A549 (cell line): ENCODE data around the gene FIBCD1. TPM values are rescaled to one million over a fixed set of nuclear protein-coding genes. Genes with fewer than 3 reads are reported as not detected.

Experiments used
- ATAC-seq, 2 experiments: fragments of 200-7000 bp in 1 of 2; fragments of >200 bp in 1 of 2; cut with Nextera tagmentation in 1 of 2; cut with Tn5 transposase in 1 of 2; 3 replicates each; pipeline versions ENCODE4 v1.8.0 to v1.9.1; 2018 to 2020; ENCODE audit warnings: mild to moderate bottlenecking in 1 of 2, moderate library complexity in 1 of 2
- CTCF ChIA-PET: fragments of 300-600 bp; sonication (Branson Sonifier 250); formaldehyde crosslinking; extraction: SDS; loops from one replicate; lab custom pipeline; 2021; ENCODE audit warnings: antibody characterized with exemption, inconsistent platforms; lab: Yijun Ruan, JAX
- POLR2A ChIA-PET: fragments of 350-600 bp; formaldehyde crosslinking; extraction: SDS; loops from one replicate; lab custom pipeline; 2021; ENCODE audit warnings: antibody characterized with exemption, inconsistent platforms; lab: Yijun Ruan, JAX
- DNase-seq, 2 experiments: peaks; one replicate each; pipeline versions ENCODE4 v3.0.0 to v3.0.0-alpha.2; 2011 to 2016; ENCODE audit warnings: low read depth in 1 of 2, low spot score in 1 of 2
- FAIRE-seq: peaks from 2 replicates; lab custom pipeline; 2011; peaks lifted over from hg19 to GRCh38; lab: Jason Lieb, UNC
- H3K27ac ChIP-seq, 2 experiments: fragments of >200 bp; sonication (Bioruptor Twin); formaldehyde crosslinking; 3 replicates each; pipeline ENCODE4 v1.5.1; 2016 to 2017
- H3K4me1 ChIP-seq: fragments of >200 bp; sonication (Bioruptor Twin); formaldehyde crosslinking; 3 replicates; pipeline ENCODE4 v1.6.1; 2016
- H3K4me2 ChIP-seq: fragments of >200 bp; sonication (Bioruptor Twin); formaldehyde crosslinking; 3 replicates; pipeline ENCODE4 v1.6.1; 2016
- H3K4me3 ChIP-seq: fragments of >200 bp; sonication (Bioruptor Twin); formaldehyde crosslinking; 3 replicates; pipeline ENCODE4 v1.5.1; 2016
- H3K9me3 ChIP-seq: fragments of >200 bp; sonication (Bioruptor Twin); formaldehyde crosslinking; 3 replicates; pipeline ENCODE4 v1.6.1; 2016
- CBX2 ChIP-seq: fragments of 200-600 bp; sonication (generic); IDR thresholded peaks from 2 replicates; pipeline ENCODE4 v1.6.1; 2016; ENCODE audit warnings: low read depth, mild to moderate bottlenecking, borderline replicate concordance
- CBX8 ChIP-seq: fragments of 200-600 bp; sonication (generic); IDR thresholded peaks from 2 replicates; pipeline ENCODE4 v1.6.1; 2016
- CEBPB ChIP-seq, 2 experiments: fragments of >200 bp in 1 of 2; sonication (Bioruptor Twin) in 1 of 2; formaldehyde crosslinking in 1 of 2; IDR thresholded peaks; 2 replicates each; pipeline ENCODE4 v1.6.1; 2012 to 2016
- EHF ChIP-seq: fragments of 250-450 bp; sonication (Bioruptor Pico); IDR thresholded peaks from 2 replicates; pipeline ENCODE4 v1.5.0; 2020; ENCODE audit warnings: mild to moderate bottlenecking
- EP300 ChIP-seq, 2 experiments: fragments of >200 bp; sonication (Bioruptor Twin); formaldehyde crosslinking; IDR thresholded peaks; 2 replicates in 1 of 2; 3 replicates in 1 of 2; pipeline ENCODE4 v1.6.1; 2016 to 2017
- ESRRA ChIP-seq: fragments of 150-350 bp; IDR thresholded peaks from 2 replicates; pipeline ENCODE4 v1.6.1; 2014; ENCODE audit warnings: mild to moderate bottlenecking, low read length, borderline replicate concordance
- FOSB ChIP-seq: fragments of 250-450 bp; sonication (Bioruptor Pico); IDR thresholded peaks from 2 replicates; pipeline ENCODE4 v1.5.0; 2020; ENCODE audit warnings: mild to moderate bottlenecking, moderate library complexity
- FOSL2 ChIP-seq, 2 experiments: fragments of 450-650 bp in 1 of 2; fragments of >200 bp in 1 of 2; sonication (Bioruptor Twin) in 1 of 2; formaldehyde crosslinking; IDR thresholded peaks; 2 replicates each; pipeline versions ENCODE4 v1.5.0 to v1.6.1; 2016 to 2020; ENCODE audit warnings: mild to moderate bottlenecking in 1 of 2, moderate library complexity in 1 of 2
- HDAC2 ChIP-seq: fragments of 200-600 bp; sonication (generic); IDR thresholded peaks from 2 replicates; pipeline ENCODE4 v1.6.1; 2016
- HOXB5 ChIP-seq: fragments of 250-450 bp; sonication (Bioruptor Pico); IDR thresholded peaks from 2 replicates; pipeline ENCODE4 v1.5.0; 2020; ENCODE audit warnings: mild to moderate bottlenecking, moderate library complexity
- MAFK ChIP-seq: fragments of 450-650 bp; IDR thresholded peaks from 2 replicates; pipeline ENCODE4 v1.6.1; 2014; ENCODE audit not compliant: partially characterized antibody
- MAZ ChIP-seq: fragments of 150-350 bp; IDR thresholded peaks from 2 replicates; pipeline ENCODE4 v1.6.1; 2014; ENCODE audit warnings: antibody characterized with exemption, low read depth, low read length, borderline replicate concordance
- MYC ChIP-seq: IDR thresholded peaks from 2 replicates; pipeline ENCODE4 v1.6.1; 2012; ENCODE audit warnings: mild to moderate bottlenecking, inconsistent platforms, low read length, improper control_type of control experiment, borderline replicate concordance
- NFE2L2 ChIP-seq: fragments of 150-350 bp; conservative IDR thresholded peaks from 2 replicates; pipeline ENCODE4 v1.6.1; 2014; ENCODE audit warnings: low read length
- NPAS2 ChIP-seq: fragments of 250-450 bp; sonication (Bioruptor Pico); IDR thresholded peaks from 2 replicates; pipeline ENCODE4 v1.8.0; 2022; ENCODE audit warnings: mild to moderate bottlenecking, moderate library complexity, borderline replicate concordance
- NR3C1 ChIP-seq: fragments of >200 bp; sonication (Bioruptor Twin); formaldehyde crosslinking; IDR thresholded peaks from 3 replicates; pipeline ENCODE4 v1.6.1; 2017
- PHF8 ChIP-seq: fragments of 200-600 bp; sonication (generic); IDR thresholded peaks from 2 replicates; pipeline ENCODE4 v1.6.1; 2016; ENCODE audit warnings: low read depth, mild to moderate bottlenecking, antibody characterized with exemption, moderate library complexity, borderline replicate concordance
- POLR2A ChIP-seq: IDR thresholded peaks from 2 replicates; pipeline ENCODE4 v1.6.1; 2012; ENCODE audit warnings: mild to moderate bottlenecking, low read length
- RAD21 ChIP-seq, 2 experiments: fragments of >200 bp in 1 of 2; sonication (Bioruptor Twin) in 1 of 2; formaldehyde crosslinking in 1 of 2; IDR thresholded peaks in 1 of 2; conservative IDR thresholded peaks in 1 of 2; 2 replicates in 1 of 2; 3 replicates in 1 of 2; pipeline ENCODE4 v1.6.1; 2012 to 2018; ENCODE audit warnings: inconsistent platforms in 1 of 2
- RCOR1 ChIP-seq: fragments of 150-350 bp; IDR thresholded peaks from 2 replicates; pipeline ENCODE4 v1.6.1; 2014; ENCODE audit warnings: antibody characterized with exemption, low read length, low read depth
- RNF2 ChIP-seq: fragments of 200-600 bp; sonication (generic); IDR thresholded peaks from 2 replicates; pipeline ENCODE4 v1.6.1; 2016; ENCODE audit warnings: low read depth, mild to moderate bottlenecking, antibody characterized with exemption, moderate library complexity, borderline replicate concordance
- SMC3 ChIP-seq: fragments of >200 bp; sonication (Bioruptor Twin); formaldehyde crosslinking; IDR thresholded peaks from 3 replicates; pipeline ENCODE4 v1.6.1; 2018; ENCODE audit warnings: inconsistent platforms
- TFCP2L1 ChIP-seq: fragments of 250-450 bp; sonication (Bioruptor Pico); IDR thresholded peaks from 2 replicates; pipeline ENCODE4 v1.5.0; 2021; ENCODE audit warnings: mild to moderate bottlenecking
- TP53 ChIP-seq: fragments of 250-450 bp; sonication (Bioruptor Pico); IDR thresholded peaks from 2 replicates; pipeline ENCODE4 v1.5.0; 2021; ENCODE audit warnings: mild to moderate bottlenecking, moderate library complexity
- ZC3H11A ChIP-seq: fragments of 450-650 bp; IDR thresholded peaks from 2 replicates; pipeline ENCODE4 v1.6.1; 2014; ENCODE audit warnings: antibody characterized with exemption, mild to moderate bottlenecking
- ZNF302 ChIP-seq: fragments of 250-450 bp; sonication (Bioruptor Pico); IDR thresholded peaks from 2 replicates; pipeline ENCODE4 v1.9.0; 2021; ENCODE audit warnings: inconsistent platforms, mild to moderate bottlenecking, moderate library complexity
- ZSCAN20 ChIP-seq: fragments of 250-450 bp; sonication (Bioruptor Pico); IDR thresholded peaks from 2 replicates; pipeline ENCODE4 v1.8.0; 2022; ENCODE audit warnings: mild to moderate bottlenecking, moderate library complexity
- WGBS: methylation state at CpG from one replicate; pipeline ENCODE4 v1.1.6; 2017; ENCODE audit errors: missing lambda C conversion rate; 5-methylcytosine and 5-hydroxymethylcytosine counted together
- polyA plus RNA-seq, 4 experiments: library from polyadenylated mRNA; depleted of rRNA in 3 of 4; stranded (reverse); fragments of >200 nt; fragmentation: RNase III in 1 of 4; extraction: RNeasy Plus Mini Kit Qiagen cat#74134 plus additional on column Dnase treatment in 1 of 4; gene quantifications; 2 replicates in 3 of 4; 3 replicates in 1 of 4; pipeline ENCODE4 v1.2.3, GENCODE V29; 2011 to 2017
- TF ChIP-seq, protein P1 (sequence below): IDR thresholded peaks from 2 replicates; pipeline ENCODE4 v1.6.1; 2012
- TF ChIP-seq, protein P2 (sequence below): IDR thresholded peaks from 2 replicates; pipeline ENCODE4 v1.6.1; 2012; ENCODE audit warnings: low read depth, borderline replicate concordance
- TF ChIP-seq, protein P3 (sequence below): fragments of >200 bp; sonication (Bioruptor Twin); formaldehyde crosslinking; IDR thresholded peaks from 3 replicates; pipeline ENCODE4 v1.5.1; 2016
- TF ChIP-seq, protein P4 (sequence below): fragments of >200 bp; sonication (Bioruptor Twin); formaldehyde crosslinking; IDR thresholded peaks from 3 replicates; pipeline ENCODE4 v1.6.1; 2016
- TF ChIP-seq, protein P5 (sequence below): fragments of 250-450 bp; sonication (Bioruptor Pico); IDR thresholded peaks from 2 replicates; pipeline ENCODE4 v1.5.0; 2020; ENCODE audit warnings: low read depth, mild to moderate bottlenecking, moderate library complexity
- TF ChIP-seq, protein P6 (sequence below): fragments of 450-650 bp; IDR thresholded peaks from 2 replicates; pipeline ENCODE4 v1.6.1; 2014; ENCODE audit warnings: antibody characterized with exemption

The FIBCD1 gene
- polyA plus RNA-seq, 2 of the 4 experiments (the other 2 are of a cell fraction), result 4.8 to 4.9 TPM

DNA sequence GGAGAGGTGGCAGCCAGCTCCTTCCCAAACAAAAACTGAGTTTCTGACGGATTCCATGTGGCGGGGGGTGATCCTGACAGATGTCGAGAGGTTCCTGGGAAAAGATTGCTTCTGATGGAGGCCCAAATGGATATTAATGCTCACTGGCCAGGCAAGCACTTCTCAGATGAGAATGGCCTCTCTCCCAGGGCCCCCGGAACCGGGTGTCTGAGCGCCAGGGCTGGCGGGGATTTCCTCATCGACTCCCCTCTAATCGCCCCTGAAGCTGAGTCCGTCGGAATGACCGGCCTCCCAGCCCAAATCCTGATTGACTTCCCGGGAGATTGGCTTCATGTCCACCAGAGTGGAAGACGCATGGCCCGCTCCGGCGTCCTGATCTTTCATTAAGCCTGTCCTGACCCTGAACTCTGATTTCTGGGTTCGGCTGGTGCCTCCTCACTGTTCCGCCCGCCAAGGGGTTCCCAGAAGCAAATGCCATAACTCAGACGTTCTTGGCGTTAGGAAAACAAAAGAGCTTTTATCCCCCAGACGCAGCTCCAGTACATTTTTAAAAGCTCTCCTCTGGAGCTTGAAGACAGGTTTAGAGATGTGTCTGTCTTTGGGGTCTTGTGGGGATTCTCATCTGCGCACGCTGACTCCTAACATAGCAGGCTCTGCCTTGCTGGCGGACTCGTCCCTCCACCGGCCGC lies 17.6 kb downstream of the FIBCD1 start:
- no peak overlapping the region for H3K4me2 ChIP-seq
- H3K4me3 ChIP-seq, result no peak overlapping the region
- ATAC-seq, result no peak
- no peak for DNase-seq
- 78% methylated on average over 29 of the region's 29 CpGs for WGBS
- no peak overlapping the region; a peak in 1 of 6 replicates for H3K27ac ChIP-seq
- CTCF ChIA-PET, result interaction anchor here (1.8 to 2.2 kb wide), 2 partner anchors 12 to 20 kb away, joined by 5 read pairs; no protein-coding TSS in a partner anchor
- H3K4me1 ChIP-seq, result no peaks in the 10 kb centered on the region
- no peak for TF ChIP-seq HDAC2
- no peak for TF ChIP-seq SMC3
- TF ChIP-seq, protein P1, sequence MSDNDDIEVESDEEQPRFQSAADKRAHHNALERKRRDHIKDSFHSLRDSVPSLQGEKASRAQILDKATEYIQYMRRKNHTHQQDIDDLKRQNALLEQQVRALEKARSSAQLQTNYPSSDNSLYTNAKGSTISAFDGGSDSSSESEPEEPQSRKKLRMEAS, result no peak
- no peak for TF ChIP-seq RNF2
- TF ChIP-seq ZNF302 (CRISPR knock-in tag), result no peak
- no peak for TF ChIP-seq MAFK
- TF ChIP-seq NFE2L2, result no peak
- TF ChIP-seq, protein P2, sequence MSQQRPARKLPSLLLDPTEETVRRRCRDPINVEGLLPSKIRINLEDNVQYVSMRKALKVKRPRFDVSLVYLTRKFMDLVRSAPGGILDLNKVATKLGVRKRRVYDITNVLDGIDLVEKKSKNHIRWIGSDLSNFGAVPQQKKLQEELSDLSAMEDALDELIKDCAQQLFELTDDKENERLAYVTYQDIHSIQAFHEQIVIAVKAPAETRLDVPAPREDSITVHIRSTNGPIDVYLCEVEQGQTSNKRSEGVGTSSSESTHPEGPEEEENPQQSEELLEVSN, result no peak
- TF ChIP-seq POLR2A, result no peak
- H3K9me3 ChIP-seq, result no peaks in the 10 kb centered on the region
- no peak for FAIRE-seq
- POLR2A ChIA-PET, result no interaction called here

DNA sequence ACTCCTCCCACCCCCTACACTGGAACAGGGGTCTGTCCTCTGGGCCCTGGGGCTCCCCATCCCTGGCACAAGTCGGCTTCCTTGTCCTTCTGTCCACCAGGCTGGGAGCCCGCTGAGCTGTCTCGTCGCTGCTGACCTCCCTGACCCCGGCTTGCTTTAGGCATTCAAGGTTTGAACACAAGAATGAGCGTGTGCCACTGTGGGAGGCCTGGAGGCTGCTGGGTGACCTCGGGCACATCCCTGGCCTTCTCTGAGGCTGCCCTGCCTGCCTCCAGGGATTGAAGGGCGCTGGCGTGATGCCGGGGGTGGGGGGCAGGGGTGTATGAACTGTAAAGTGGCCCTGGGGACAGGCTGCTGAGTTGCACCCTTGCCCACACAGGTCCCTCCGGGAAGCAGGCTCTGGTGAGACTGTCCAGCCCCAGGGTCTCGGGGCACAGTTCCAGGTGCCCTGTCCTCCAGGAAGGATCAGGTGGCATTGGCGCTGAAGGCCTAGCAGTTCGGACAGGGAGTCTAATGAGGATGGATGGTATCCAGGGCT lies 18.2 kb downstream of the FIBCD1 start:
- 73% methylated on average over 10 of the region's 14 CpGs for WGBS
- POLR2A ChIA-PET, result no interaction called here

DNA sequence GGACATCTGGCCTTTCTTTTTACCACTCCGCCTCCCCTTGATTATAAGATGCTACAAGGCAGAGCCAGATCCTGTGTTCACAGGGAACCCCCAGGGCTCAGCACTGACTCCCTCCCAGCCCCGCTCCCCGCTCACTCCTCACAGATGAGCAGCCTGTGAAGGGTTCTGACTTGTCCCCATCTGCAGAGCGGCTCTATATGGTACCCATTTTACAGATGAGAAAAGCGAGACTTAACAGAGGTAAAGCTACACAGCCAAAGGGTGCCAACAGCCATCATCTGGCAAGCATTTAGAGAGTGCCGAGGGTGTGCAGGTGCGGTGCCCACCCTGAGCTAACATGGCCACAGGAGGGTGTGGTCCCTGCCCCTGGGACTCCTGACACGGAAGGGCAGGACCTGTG lies 18.8 kb downstream of the FIBCD1 start:
- ATAC-seq (no peak), DNase-seq (no peak), FAIRE-seq (no peak)
- H3K4me1 ChIP-seq, result no peaks in the 10 kb centered on the region
- H3K9me3 ChIP-seq, result no peaks in the 10 kb centered on the region
- H3K27ac ChIP-seq, result no peak overlapping the region; a peak in 1 of 6 replicates
- H3K4me3 ChIP-seq, result no peak overlapping the region
- ChIA-PET CTCF (interaction anchor here (1.0 to 1.5 kb wide), 2 partner anchors 21 to 50 kb away, joined by 3 to 5 read pairs; no protein-coding TSS in a partner anchor), POLR2A (no interaction called here)
- TF ChIP-seq ZC3H11A (no peak), CBX8 (no peak), MAZ (no peak), NFE2L2 (no peak), ESRRA (no peak), CBX2 (no peak), RCOR1 (no peak)
- TF ChIP-seq, protein P3, sequence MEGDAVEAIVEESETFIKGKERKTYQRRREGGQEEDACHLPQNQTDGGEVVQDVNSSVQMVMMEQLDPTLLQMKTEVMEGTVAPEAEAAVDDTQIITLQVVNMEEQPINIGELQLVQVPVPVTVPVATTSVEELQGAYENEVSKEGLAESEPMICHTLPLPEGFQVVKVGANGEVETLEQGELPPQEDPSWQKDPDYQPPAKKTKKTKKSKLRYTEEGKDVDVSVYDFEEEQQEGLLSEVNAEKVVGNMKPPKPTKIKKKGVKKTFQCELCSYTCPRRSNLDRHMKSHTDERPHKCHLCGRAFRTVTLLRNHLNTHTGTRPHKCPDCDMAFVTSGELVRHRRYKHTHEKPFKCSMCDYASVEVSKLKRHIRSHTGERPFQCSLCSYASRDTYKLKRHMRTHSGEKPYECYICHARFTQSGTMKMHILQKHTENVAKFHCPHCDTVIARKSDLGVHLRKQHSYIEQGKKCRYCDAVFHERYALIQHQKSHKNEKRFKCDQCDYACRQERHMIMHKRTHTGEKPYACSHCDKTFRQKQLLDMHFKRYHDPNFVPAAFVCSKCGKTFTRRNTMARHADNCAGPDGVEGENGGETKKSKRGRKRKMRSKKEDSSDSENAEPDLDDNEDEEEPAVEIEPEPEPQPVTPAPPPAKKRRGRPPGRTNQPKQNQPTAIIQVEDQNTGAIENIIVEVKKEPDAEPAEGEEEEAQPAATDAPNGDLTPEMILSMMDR, result no peak
- no peak overlapping the region for H3K4me2 ChIP-seq
- 85% methylated on average over 8 of the region's 8 CpGs for WGBS

More for the DNA sequence above, 18.2 kb downstream of the FIBCD1 start:
- CTCF ChIA-PET, result interaction anchor here (1.0 to 2.2 kb wide), 2 partner anchors 13 to 51 kb away, joined by 5 read pairs; no protein-coding TSS in a partner anchor
- no peak for ATAC-seq
- Histone ChIP-seq H3K9me3 (no peaks in the 10 kb centered on the region), H3K4me2 (no peak overlapping the region), H3K4me1 (no peaks in the 10 kb centered on the region), H3K4me3 (no peak overlapping the region), H3K27ac (peak overlapping the region in 1 of 2 experiments; percentile 22; a peak in 1 of 6 replicates)
- DNase-seq, result no peak
- TF ChIP-seq, protein P4, sequence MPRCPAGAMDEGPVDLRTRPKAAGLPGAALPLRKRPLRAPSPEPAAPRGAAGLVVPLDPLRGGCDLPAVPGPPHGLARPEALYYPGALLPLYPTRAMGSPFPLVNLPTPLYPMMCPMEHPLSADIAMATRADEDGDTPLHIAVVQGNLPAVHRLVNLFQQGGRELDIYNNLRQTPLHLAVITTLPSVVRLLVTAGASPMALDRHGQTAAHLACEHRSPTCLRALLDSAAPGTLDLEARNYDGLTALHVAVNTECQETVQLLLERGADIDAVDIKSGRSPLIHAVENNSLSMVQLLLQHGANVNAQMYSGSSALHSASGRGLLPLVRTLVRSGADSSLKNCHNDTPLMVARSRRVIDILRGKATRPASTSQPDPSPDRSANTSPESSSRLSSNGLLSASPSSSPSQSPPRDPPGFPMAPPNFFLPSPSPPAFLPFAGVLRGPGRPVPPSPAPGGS, result no peak
- TF ChIP-seq HOXB5 (CRISPR knock-in tag) (no peak), FOSL2 (IDR thresholded peaks at IDR 0.05) (no peak), FOSL2 (CRISPR knock-in tag; IDR thresholded peaks at IDR 0.05) (no peak), ESRRA (no peak), EHF (CRISPR knock-in tag) (no peak), CEBPB (IDR thresholded peaks at IDR 0.05) (no peak), TFCP2L1 (CRISPR knock-in tag) (no peak), NPAS2 (CRISPR knock-in tag) (no peak), TP53 (no peak), ZSCAN20 (CRISPR knock-in tag) (no peak), RAD21 (conservative IDR thresholded peaks at IDR 0.05 in 1 of 2, IDR thresholded peaks at IDR 0.05 in 1 of 2) (no peak), RCOR1 (no peak), SMC3 (no peak), FOSB (CRISPR knock-in tag) (no peak), MYC (no peak), EP300 (IDR thresholded peaks at IDR 0.05) (no peak), NR3C1 (no peak), PHF8 (no peak)
- TF ChIP-seq, protein P5, sequence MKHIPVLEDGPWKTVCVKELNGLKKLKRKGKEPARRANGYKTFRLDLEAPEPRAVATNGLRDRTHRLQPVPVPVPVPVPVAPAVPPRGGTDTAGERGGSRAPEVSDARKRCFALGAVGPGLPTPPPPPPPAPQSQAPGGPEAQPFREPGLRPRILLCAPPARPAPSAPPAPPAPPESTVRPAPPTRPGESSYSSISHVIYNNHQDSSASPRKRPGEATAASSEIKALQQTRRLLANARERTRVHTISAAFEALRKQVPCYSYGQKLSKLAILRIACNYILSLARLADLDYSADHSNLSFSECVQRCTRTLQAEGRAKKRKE, result no peak
- TF ChIP-seq, protein P6, sequence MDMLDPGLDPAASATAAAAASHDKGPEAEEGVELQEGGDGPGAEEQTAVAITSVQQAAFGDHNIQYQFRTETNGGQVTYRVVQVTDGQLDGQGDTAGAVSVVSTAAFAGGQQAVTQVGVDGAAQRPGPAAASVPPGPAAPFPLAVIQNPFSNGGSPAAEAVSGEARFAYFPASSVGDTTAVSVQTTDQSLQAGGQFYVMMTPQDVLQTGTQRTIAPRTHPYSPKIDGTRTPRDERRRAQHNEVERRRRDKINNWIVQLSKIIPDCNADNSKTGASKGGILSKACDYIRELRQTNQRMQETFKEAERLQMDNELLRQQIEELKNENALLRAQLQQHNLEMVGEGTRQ, result no peak
- no peak for FAIRE-seq
